T-cell (primary cell): ENCODE data around the gene PRX. TPM values are rescaled to one million over a fixed set of nuclear protein-coding genes. Genes with fewer than 3 reads are reported as not detected.

ENCODE experiments used
- ATAC-seq, 4 experiments: fragments of 200-7000 bp in 3 of 4; fragments of 150-1000 bp in 1 of 4; cut with Tn5 transposase; replicated peaks in 1 of 4; 1 replicate in 3 of 4; 2 replicates in 1 of 4; pipeline ENCODE4 v1.10.0; 2021; ENCODE audit warnings: moderate library complexity in 3 of 4, mild to moderate bottlenecking in 2 of 4, moderate number of reproducible peaks in 1 of 4
- CTCF ChIA-PET, 2 donors: fragments of 300-600 bp; sonication (Branson Sonifier 250); formaldehyde crosslinking; loops; one replicate each; lab custom pipeline; 2022; ENCODE audit warnings: antibody characterized with exemption in 2 of 2; lab: Charles Lee
- POLR2A ChIA-PET, 2 donors: fragments of 300-600 bp; sonication (Branson Sonifier 250); formaldehyde crosslinking; loops; one replicate each; lab custom pipeline; 2022; ENCODE audit warnings: antibody characterized with exemption in 2 of 2; lab: Charles Lee
- DNase-seq, 35 experiments: peaks; one replicate each; pipeline versions ENCODE4 v3.0.0 to v3.0.0-alpha.2; 2013 to 2023
- H3K27ac ChIP-seq: one replicate; pipeline ENCODE4 v1.5.1; 2013; ENCODE audit warnings: low read length
- H3K27me3 ChIP-seq, 2 experiments: replicated peaks in 1 of 2; 1 replicate in 1 of 2; 2 replicates in 1 of 2; pipeline versions ENCODE4 v1.6.1 to v1.7.0; 2013; ENCODE audit warnings: low read length in 1 of 2, mixed read lengths in 1 of 2; ENCODE audit not compliant: control insufficient read depth in 2 of 2, insufficient read depth in 2 of 2; ENCODE audit errors: extremely low read depth in 1 of 2
- H3K36me3 ChIP-seq, 2 donors: 1 replicate in 1 of 2; 2 replicates in 1 of 2; pipeline versions ENCODE4 v1.6.1 to v1.7.0; 2013; ENCODE audit warnings: low read length in 1 of 2; ENCODE audit not compliant: control insufficient read depth in 2 of 2, insufficient read depth in 1 of 2; ENCODE audit errors: extremely low read depth in 1 of 2
- H3K4me1 ChIP-seq, 2 experiments: 1 replicate in 1 of 2; 2 replicates in 1 of 2; pipeline versions ENCODE4 v1.6.1 to v1.7.0; 2013; ENCODE audit warnings: low read length in 2 of 2, mixed read lengths in 1 of 2; ENCODE audit not compliant: insufficient read depth in 2 of 2, control insufficient read depth in 1 of 2; ENCODE audit errors: extremely low read depth in 1 of 2
- H3K4me3 ChIP-seq, 2 donors: 1 replicate in 1 of 2; 2 replicates in 1 of 2; pipeline versions ENCODE4 v1.5.1 to v1.7.0; 2013; ENCODE audit warnings: mild to moderate bottlenecking in 2 of 2, low read length in 1 of 2, moderate library complexity in 1 of 2; ENCODE audit not compliant: control insufficient read depth in 1 of 2; ENCODE audit errors: extremely low read depth in 1 of 2
- H3K9me3 ChIP-seq: 2 replicates; pipeline ENCODE4 v1.7.0; 2013
- H3K27ac Mint-ChIP-seq, 2 donors: one replicate each; pipeline ENCODE4 v1.8.0; 2020 to 2021; ENCODE audit warnings: mild to moderate bottlenecking in 2 of 2, mixed read lengths in 2 of 2
- H3K27me3 Mint-ChIP-seq, 2 donors: one replicate each; pipeline ENCODE4 v1.8.0; 2021 to 2022; ENCODE audit warnings: mixed read lengths in 2 of 2
- H3K36me3 Mint-ChIP-seq: one replicate; pipeline ENCODE4 v1.8.0; 2021; ENCODE audit warnings: mixed read lengths
- H3K4me1 Mint-ChIP-seq, 3 donors: one replicate each; pipeline ENCODE4 v1.8.0; 2020 to 2022; ENCODE audit warnings: mixed read lengths in 3 of 3, mild to moderate bottlenecking in 1 of 3
- H3K4me3 Mint-ChIP-seq, 3 donors: one replicate each; pipeline ENCODE4 v1.8.0; 2020 to 2022; ENCODE audit warnings: mild to moderate bottlenecking in 3 of 3, mixed read lengths in 3 of 3, moderate library complexity in 3 of 3
- H3K9me3 Mint-ChIP-seq, 3 donors: one replicate each; pipeline ENCODE4 v1.8.0; 2020 to 2022; ENCODE audit warnings: mixed read lengths in 3 of 3
- WGBS: methylation state at CpG from one replicate; pipeline ENCODE4 v1.1.5; 2013; ENCODE audit warnings: missing lambda C conversion rate; ENCODE audit not compliant: insufficient coverage; 5-methylcytosine and 5-hydroxymethylcytosine counted together
- total RNA-seq, 35 experiments: library from RNA in 6 of 35; stranded (reverse) in 6 of 35; fragments of 120-200 nt in 1 of 35; gene quantifications; one replicate each; pipeline versions ENCODE4 v1.2.1 to v1.2.4 and lab custom pipeline; 2013 to 2026

The PRX gene
- total RNA-seq, 5 donors from 2014 or later (not counting 1 experiment from before 2014, with no cell fraction given), result 2.0 to 4.4 (median 2.8) TPM

DNA sequence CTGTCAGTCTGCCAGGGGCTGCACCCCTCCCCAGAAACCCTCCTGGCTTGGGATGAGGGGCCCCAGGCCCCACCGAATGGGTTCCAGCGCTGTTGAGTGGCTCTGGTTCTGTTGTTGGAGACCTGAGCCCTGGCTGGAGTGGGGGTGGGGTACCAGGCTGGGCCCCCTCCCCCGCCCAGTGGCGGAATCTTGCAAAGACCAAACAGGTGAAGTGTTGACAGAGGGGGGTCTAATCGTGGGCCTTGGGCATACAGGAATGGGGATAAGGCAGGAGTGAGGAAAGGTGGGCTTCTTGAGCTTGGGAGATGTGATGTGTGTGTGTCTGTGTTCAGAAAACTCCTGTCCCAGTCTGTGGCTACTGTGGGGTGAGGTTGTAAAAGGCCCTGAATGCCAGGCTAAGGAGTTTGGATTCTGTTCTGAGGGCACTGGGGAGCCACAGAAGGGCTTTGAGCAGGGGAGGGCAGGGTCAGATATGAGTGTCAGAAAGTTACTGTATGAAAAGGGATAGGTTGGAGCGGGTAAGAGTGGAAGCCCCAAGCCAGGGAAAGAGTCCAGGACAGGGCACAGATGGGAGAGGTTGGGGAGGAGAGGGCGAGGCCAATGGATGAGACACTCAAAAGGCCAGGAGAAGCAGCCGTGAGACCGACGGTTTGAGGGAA, 23.0 kb downstream of the PRX start, which contains the start of gene HIPK4:
TSS of gene HIPK4 (minus strand) at position 98 of the 659 bp plus-strand sequence. CDS start 279 bp downstream, outside the sequence.
- H3K4me3 Mint-ChIP-seq, result no peak within 1 kb of the TSS
- Histone ChIP-seq H3K27me3 (peaks cover 0 to 9% of the 10 kb centered on the region in 2 experiments), H3K4me1 (no peaks in the 10 kb centered on the region), H3K4me3 (no peak within 1 kb of the TSS), H3K36me3 (no peaks in the 10 kb centered on the region), H3K9me3 (no peaks in the 10 kb centered on the region), H3K27ac (no peak within 1 kb of the TSS)
- WGBS, result 84% methylated on average over 8 of the region's 10 CpGs
- H3K4me1 Mint-ChIP-seq, result peaks cover 0 to 6% (median 0%) of the 10 kb centered on the region in 3 donors
- no peak for ATAC-seq
- POLR2A ChIA-PET, result interaction anchor here in 1 of 2 donors (0.6 kb wide), 1 partner anchor 1723 kb away, joined by 4 read pairs; no protein-coding TSS in a partner anchor
- CTCF ChIA-PET, result interaction anchor here in 1 of 2 donors (0.6 kb wide), 1 partner anchor 68 kb away, joined by 3 read pairs; no protein-coding TSS in a partner anchor
- H3K36me3 Mint-ChIP-seq, result no peaks in the 10 kb centered on the region
- DNase-seq, result no peak
- H3K27ac Mint-ChIP-seq, result no peak within 1 kb of the TSS
- H3K9me3 Mint-ChIP-seq, result no peaks in the 10 kb centered on the region
- H3K27me3 Mint-ChIP-seq, result no peaks in the 10 kb centered on the region

GRCh38 chr19:40389404-40390083, 23.6 kb downstream of the PRX start:
- ChIA-PET POLR2A (no interaction called here), CTCF (no interaction called here)
- H3K27ac ChIP-seq, result no peak overlapping the region
- no peaks in the 10 kb centered on the region for H3K9me3 ChIP-seq
- peaks cover 0 to 9% of the 10 kb centered on the region in 2 experiments for H3K27me3 ChIP-seq
- Mint-ChIP-seq H3K27me3 (no peaks in the 10 kb centered on the region), H3K4me1 (peaks cover 0 to 6% (median 0%) of the 10 kb centered on the region in 3 donors), H3K4me3 (no peak overlapping the region), H3K36me3 (no peaks in the 10 kb centered on the region), H3K9me3 (no peaks in the 10 kb centered on the region), H3K27ac (no peak overlapping the region)
- DNase-seq (no peak), ATAC-seq (no peak)
- no peaks in the 10 kb centered on the region for H3K4me1 ChIP-seq
- no peaks in the 10 kb centered on the region for H3K36me3 ChIP-seq
- WGBS, result 95% methylated on average over 29 of the region's 33 CpGs
- no peak overlapping the region for H3K4me3 ChIP-seq

DNA sequence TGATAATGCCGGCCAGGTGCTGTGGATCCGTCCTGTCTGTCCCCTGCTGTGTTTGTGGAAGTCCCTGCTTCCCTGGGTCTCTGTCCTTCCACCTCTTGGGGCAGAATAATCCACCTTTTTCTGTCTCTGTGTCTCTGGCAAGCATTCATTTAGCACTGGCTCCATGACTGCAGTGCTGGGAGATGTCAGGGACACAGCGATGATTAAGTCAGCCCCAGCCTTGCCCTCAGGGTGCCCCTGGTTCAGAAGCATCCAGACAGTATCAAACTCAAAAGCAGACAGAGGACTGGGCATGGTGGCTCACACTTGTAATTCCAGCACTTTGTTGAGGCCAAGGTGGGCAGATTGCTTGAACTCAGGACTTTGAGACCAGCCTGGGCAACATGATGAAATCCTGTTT, 24.7 kb downstream of the PRX start:
- Mint-ChIP-seq H3K27me3 (no peaks in the 10 kb centered on the region), H3K36me3 (no peaks in the 10 kb centered on the region), H3K9me3 (no peaks in the 10 kb centered on the region), H3K4me3 (no peak overlapping the region), H3K4me1 (peaks cover 0 to 6% (median 0%) of the 10 kb centered on the region in 3 donors), H3K27ac (no peak overlapping the region)
- Histone ChIP-seq H3K27me3 (peaks cover 0 to 6% of the 10 kb centered on the region in 2 experiments), H3K4me3 (no peak overlapping the region), H3K36me3 (no peaks in the 10 kb centered on the region), H3K9me3 (no peaks in the 10 kb centered on the region), H3K4me1 (no peaks in the 10 kb centered on the region), H3K27ac (no peak overlapping the region)
- ChIA-PET CTCF (no interaction called here), POLR2A (no interaction called here)
- ATAC-seq (no peak), DNase-seq (no peak)
- 100% methylated on average over 1 of the region's 3 CpGs for WGBS

DNA sequence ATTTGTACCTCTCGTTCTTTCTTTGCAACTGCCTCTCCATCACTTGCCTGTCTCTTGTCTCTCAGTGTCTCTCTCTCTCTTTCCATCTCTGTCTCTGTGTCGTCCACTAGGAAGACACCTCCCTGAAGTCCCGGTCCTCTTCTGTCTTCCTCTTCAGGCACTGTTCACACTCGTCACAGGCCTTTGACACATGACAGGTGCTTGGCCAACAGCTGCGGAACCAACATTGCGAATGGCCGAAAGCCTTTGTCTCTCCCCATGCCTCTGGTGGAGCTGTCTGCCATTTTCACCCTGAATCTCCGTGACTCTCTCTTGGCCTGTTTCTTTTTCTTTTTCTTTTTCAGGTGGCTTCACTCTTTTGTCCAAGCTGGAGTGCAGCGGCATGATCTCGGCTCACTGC, 26.0 kb downstream of the PRX start:
- no peaks in the 10 kb centered on the region for H3K36me3 Mint-ChIP-seq
- no peaks in the 10 kb centered on the region for H3K9me3 ChIP-seq

GRCh38 chr19:40383668-40384248, 29.4 kb downstream of the PRX start:
- ChIA-PET POLR2A (interaction anchor here in 1 of 2 donors (0.6 kb wide), 1 partner anchor 373 kb away, joined by 4 read pairs; no protein-coding TSS in a partner anchor), CTCF (interaction anchor here in 1 of 2 donors (0.6 kb wide), 1 partner anchor 37 kb away, joined by 3 read pairs; no protein-coding TSS in a partner anchor)
- WGBS, result 91% methylated on average over 27 of the region's 28 CpGs
- ATAC-seq (no peak), DNase-seq (no peak)
- Mint-ChIP-seq H3K36me3 (no peaks in the 10 kb centered on the region), H3K4me1 (peaks cover 0 to 6% (median 0%) of the 10 kb centered on the region in 3 donors), H3K9me3 (no peaks in the 10 kb centered on the region), H3K27ac (no peak overlapping the region), H3K27me3 (no peaks in the 10 kb centered on the region), H3K4me3 (no peak overlapping the region)
- Histone ChIP-seq H3K36me3 (no peaks in the 10 kb centered on the region), H3K27ac (no peak overlapping the region), H3K4me3 (no peak overlapping the region), H3K4me1 (no peaks in the 10 kb centered on the region), H3K27me3 (peaks cover 0 to 3% of the 10 kb centered on the region in 2 experiments), H3K9me3 (no peaks in the 10 kb centered on the region)

More for the DNA sequence above, 26.0 kb downstream of the PRX start:
- no peak overlapping the region for H3K27ac ChIP-seq
- ATAC-seq, result no peak
- H3K4me1 Mint-ChIP-seq, result peaks cover 0 to 6% (median 0%) of the 10 kb centered on the region in 3 donors
- ChIA-PET POLR2A (interaction anchor here in 1 of 2 donors (0.6 kb wide), 1 partner anchor 1108 kb away, joined by 3 read pairs; no protein-coding TSS in a partner anchor), CTCF (interaction anchor here in 1 of 2 donors (0.6 kb wide), 1 partner anchor 34 kb away, joined by 3 read pairs; no protein-coding TSS in a partner anchor)
- WGBS, result 88% methylated on average over 8 of the region's 10 CpGs
- no peak overlapping the region for H3K4me3 Mint-ChIP-seq
- peaks cover 0 to 6% of the 10 kb centered on the region in 2 experiments for H3K27me3 ChIP-seq
- H3K4me3 ChIP-seq, result no peak overlapping the region
- H3K4me1 ChIP-seq, result no peaks in the 10 kb centered on the region
- H3K27ac Mint-ChIP-seq, result no peak overlapping the region
- H3K27me3 Mint-ChIP-seq, result no peaks in the 10 kb centered on the region
- no peak for DNase-seq
- no peaks in the 10 kb centered on the region for H3K36me3 ChIP-seq
- no peaks in the 10 kb centered on the region for H3K9me3 Mint-ChIP-seq

GRCh38 chr19:40381321-40381720, 31.9 kb downstream of the PRX start:
- ATAC-seq, result no peak
- no peaks in the 10 kb centered on the region for H3K27me3 ChIP-seq
- DNase-seq, result no peak
- Mint-ChIP-seq H3K4me3 (no peak overlapping the region), H3K4me1 (no peaks in the 10 kb centered on the region), H3K36me3 (peaks cover 3% of the 10 kb centered on the region), H3K27me3 (no peaks in the 10 kb centered on the region), H3K27ac (no peak overlapping the region), H3K9me3 (no peaks in the 10 kb centered on the region)
- H3K4me1 ChIP-seq, result no peaks in the 10 kb centered on the region
- peaks cover 3 to 5% of the 10 kb centered on the region in 2 donors for H3K36me3 ChIP-seq
- no peak overlapping the region for H3K4me3 ChIP-seq
- ChIA-PET CTCF (no interaction called here), POLR2A (no interaction called here)
- WGBS, result 92% methylated on average over 1 of the region's 3 CpGs
- H3K27ac ChIP-seq, result no peak overlapping the region
- H3K9me3 ChIP-seq, result no peaks in the 10 kb centered on the region
